ENCODE results near the gene JAZF1. TPM values are rescaled to one million over a fixed set of nuclear protein-coding genes. Genes with fewer than 3 reads are reported as not detected.

Gene JAZF1
- total and polyA plus RNA-seq, 11 donors: 10.3 to 46.2 (median 26.8) TPM

DNA sequence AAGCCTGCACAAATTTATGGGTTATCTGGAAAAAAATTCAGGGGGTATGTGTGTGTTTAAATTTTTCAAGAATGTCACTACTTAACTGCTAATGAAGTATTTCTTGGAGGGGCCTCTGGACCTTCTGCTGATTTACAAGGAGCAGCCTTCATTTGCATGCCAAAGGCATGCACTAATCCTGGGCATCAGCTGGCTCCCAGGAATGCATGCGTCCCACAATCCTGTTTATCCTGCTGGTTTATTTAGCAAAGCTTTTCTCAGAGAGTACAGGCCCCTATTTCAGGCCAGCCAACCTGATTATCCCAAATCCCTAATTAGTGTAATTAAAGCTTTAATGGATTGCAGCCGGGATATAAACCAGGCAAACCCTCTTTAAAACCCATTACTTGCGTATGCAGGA is 270.3 kb downstream of the JAZF1 start:
- H3K9me3 ChIP-seq: no peaks in the 10 kb centered on the region
- H3K27me3 ChIP-seq: no peaks in the 10 kb centered on the region
- no peaks in the 10 kb centered on the region for H3K36me3 ChIP-seq
- H3K4me1 ChIP-seq: peaks cover 0 to 15% (median 0%) of the 10 kb centered on the region in 12 donors
- H3K4me3 ChIP-seq: no peak overlapping the region
- no peak for DNase-seq
- ATAC-seq: no peak
- whole genome bisulfite sequencing, 4 donors: 82 to 84% (median 84%) methylated on average over 3 of the region's 3 CpGs
- intact Hi-C loops (cut with DNase I): no loop called here
- H3K27ac ChIP-seq: no peak overlapping the region
- TF ChIP-seq CTCF (IDR thresholded peaks at IDR 0.05) (no peak), POLR2A (IDR thresholded peaks at IDR 0.05) (no peak)

- no peak for ATAC-seq
- DNase-seq: no peak
- Histone ChIP-seq H3K4me1 (peaks cover 0 to 5% (median 0%) of the 10 kb centered on the region in 12 donors), H3K27me3 (no peaks in the 10 kb centered on the region), H3K36me3 (no peaks in the 10 kb centered on the region), H3K9me3 (no peaks in the 10 kb centered on the region), H3K27ac (no peak overlapping the region), H3K4me3 (no peak overlapping the region)
- 95 to 98% (median 97%) methylated on average over 4 of the region's 4 CpGs for WGBS, 4 donors
- no peak for TF ChIP-seq POLR2A (IDR thresholded peaks at IDR 0.05)
- no peak for TF ChIP-seq CTCF (IDR thresholded peaks at IDR 0.05)
- intact Hi-C loops (cut with DNase I): no loop called here
Measured at GRCh38 chr7:27908534-27909165, 271.9 kb downstream of the JAZF1 start.

- H3K27me3 ChIP-seq: no peaks in the 10 kb centered on the region
- TF ChIP-seq CTCF (IDR thresholded peaks at IDR 0.05) (no peak), POLR2A (IDR thresholded peaks at IDR 0.05) (no peak)
- no peak overlapping the region for H3K27ac ChIP-seq
- no peaks in the 10 kb centered on the region for H3K36me3 ChIP-seq
- no peaks in the 10 kb centered on the region for H3K9me3 ChIP-seq
- H3K4me3 ChIP-seq: no peak overlapping the region
- 91 to 96% (median 94%) methylated on average over 4 of the region's 4 CpGs for WGBS, 4 donors
- intact Hi-C loops (cut with DNase I): no loop called here
- DNase-seq: no peak
- ATAC-seq: no peak
- H3K4me1 ChIP-seq: peaks cover 0 to 8% (median 1%) of the 10 kb centered on the region in 12 donors
Measured at GRCh38 chr7:27906385-27907091, 274.1 kb downstream of the JAZF1 start.

DNA sequence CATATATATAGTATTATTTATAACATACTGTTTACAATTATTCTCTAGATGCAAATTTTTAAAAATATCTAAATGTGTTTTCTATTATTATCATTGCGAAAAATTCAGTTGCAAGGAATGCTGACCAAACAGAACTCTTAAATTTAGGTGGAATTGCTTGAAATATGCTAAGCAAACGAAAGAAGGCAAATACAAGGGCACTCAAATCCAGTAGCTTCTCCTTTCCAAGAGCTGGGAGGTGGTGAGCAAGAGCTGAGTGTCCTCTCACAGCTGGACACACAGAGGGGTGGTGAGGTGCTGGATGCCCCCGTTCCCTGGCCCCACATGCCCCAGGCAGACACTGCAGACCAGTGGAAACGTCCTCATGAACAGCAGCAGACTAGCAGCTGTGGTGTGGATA is 274.6 kb downstream of the JAZF1 start:
- H3K4me1 ChIP-seq: peaks cover 0 to 12% (median 2%) of the 10 kb centered on the region in 12 donors
- H3K36me3 ChIP-seq: no peaks in the 10 kb centered on the region
- 70 to 82% (median 75%) methylated on average over 4 of the region's 4 CpGs for WGBS, 4 donors
- no peak for TF ChIP-seq CTCF (IDR thresholded peaks at IDR 0.05)
- no peak for TF ChIP-seq POLR2A (IDR thresholded peaks at IDR 0.05)
- H3K27ac ChIP-seq: no peak overlapping the region
- H3K4me3 ChIP-seq: no peak overlapping the region
- intact Hi-C loops (cut with DNase I): no loop called here
- H3K27me3 ChIP-seq: no peaks in the 10 kb centered on the region
- DNase-seq (no peak), ATAC-seq (no peak)
- no peaks in the 10 kb centered on the region for H3K9me3 ChIP-seq
